PC-3 (cell line): Measurements from ENCODE around the gene ASB13. TPM values are rescaled to one million over a fixed set of nuclear protein-coding genes. Genes with fewer than 3 reads are reported as not detected.

ENCODE experiments used
- ATAC-seq: fragments of 200-7000 bp; cut with Tn5 transposase; 2 replicates; pipeline ENCODE4 v1.9.1; 2020; ENCODE audit warnings: mild to moderate bottlenecking, moderate library complexity
- BruUV-seq: library from RNA; stranded (reverse); fragments of 400-500 nt; replicated peaks from 2 replicates; lab custom pipeline; 2021; lab: Mats Ljungman, UMichigan
- CTCF ChIA-PET: fragments of 300-600 bp; sonication (Branson Sonifier 250); formaldehyde crosslinking; loops from one replicate; lab custom pipeline; 2022; ENCODE audit warnings: antibody characterized with exemption; lab: Charles Lee
- POLR2A ChIA-PET: fragments of 300-600 bp; sonication (Branson Sonifier 250); formaldehyde crosslinking; loops from one replicate; lab custom pipeline; 2022; ENCODE audit warnings: antibody characterized with exemption; ENCODE audit not compliant: unreplicated experiment; lab: Charles Lee
- DNase-seq: peaks from one replicate; pipeline ENCODE4 v3.0.0-alpha.2; 2015
- H2AFZ ChIP-seq: fragments of 300-600 bp; sonication (generic); 2 replicates; pipeline ENCODE4 v1.6.0; 2016; ENCODE audit warnings: antibody characterized with exemption, low read length
- H3F3A ChIP-seq: fragments of 300-600 bp; sonication (generic); one replicate; pipeline ENCODE4 v1.6.0; 2017; ENCODE audit warnings: antibody characterized with exemption, low read length, control low read depth, mild to moderate bottlenecking; ENCODE audit not compliant: unreplicated experiment
- H3K27ac ChIP-seq: fragments of 300-600 bp; sonication (generic); 2 replicates; pipeline ENCODE4 v1.5.1; 2016; ENCODE audit warnings: mild to moderate bottlenecking, low read length
- H3K27me3 ChIP-seq: fragments of 300-600 bp; sonication (generic); 2 replicates; pipeline ENCODE4 v1.6.1; 2016; ENCODE audit warnings: low read length, mixed read lengths
- H3K36me3 ChIP-seq: fragments of 300-600 bp; sonication (generic); 2 replicates; pipeline ENCODE4 v1.6.1; 2016; ENCODE audit warnings: low read depth, mixed run types, low read length, mixed read lengths
- H3K4me1 ChIP-seq: fragments of 300-600 bp; sonication (generic); 2 replicates; pipeline ENCODE4 v1.5.1; 2016; ENCODE audit warnings: low read length; ENCODE audit not compliant: insufficient read depth
- H3K4me2 ChIP-seq: fragments of 300-600 bp; sonication (generic); 2 replicates; pipeline ENCODE4 v1.6.0; 2016; ENCODE audit warnings: low read length
- H3K4me3 ChIP-seq: fragments of 300-600 bp; sonication (generic); 2 replicates; pipeline ENCODE4 v1.5.1; 2016; ENCODE audit warnings: mild to moderate bottlenecking, low read length, mixed read lengths
- H3K79me2 ChIP-seq: fragments of 300-600 bp; sonication (generic); 2 replicates; pipeline ENCODE4 v1.6.1; 2017; ENCODE audit warnings: low read length, mixed read lengths
- H3K9ac ChIP-seq: fragments of 300-600 bp; sonication (generic); 2 replicates; pipeline ENCODE4 v1.6.0; 2016; ENCODE audit warnings: mild to moderate bottlenecking, low read length
- H3K9me2 ChIP-seq: fragments of 300-600 bp; sonication (generic); replicated peaks from 2 replicates; pipeline ENCODE4 v1.6.1; 2016; ENCODE audit warnings: mixed run types, low read length, mixed read lengths
- H3K9me3 ChIP-seq: fragments of 300-600 bp; sonication (generic); 2 replicates; pipeline ENCODE4 v1.6.1; 2016; ENCODE audit warnings: low read length, mixed read lengths
- H4K20me1 ChIP-seq: fragments of 300-600 bp; sonication (generic); 2 replicates; pipeline ENCODE4 v1.6.1; 2016; ENCODE audit warnings: low read length, mixed read lengths
- CTCF ChIP-seq: fragments of 300-600 bp; sonication (generic); conservative IDR thresholded peaks from 2 replicates; pipeline ENCODE4 v1.5.1; 2017; ENCODE audit warnings: antibody characterized with exemption, low read depth, mild to moderate bottlenecking, low read length
- EZH2 ChIP-seq: fragments of 300-600 bp; sonication (generic); IDR thresholded peaks from one replicate; pipeline ENCODE4 v1.6.1; 2017; ENCODE audit warnings: antibody characterized with exemption, mild to moderate bottlenecking, low read length; ENCODE audit not compliant: unreplicated experiment
- EZH2phosphoT487 ChIP-seq: fragments of 300-600 bp; sonication (generic); IDR thresholded peaks from 2 replicates; pipeline ENCODE4 v1.6.1; 2018; ENCODE audit warnings: mild to moderate bottlenecking, antibody characterized with exemption, low read length, borderline replicate concordance
- intact Hi-C: fragments of 100-400 bp; cut with micrococcal nuclease; formaldehyde crosslinking; loops from 2 replicates; pipeline ENCODE4 v1.9.0; 2023
- total RNA-seq: library from RNA; depleted of rRNA; stranded (reverse); fragments of >200 nt; gene quantifications from 2 replicates; pipeline ENCODE4 v1.2.3, GENCODE V29; 2014

ASB13 gene
- total RNA-seq, 1 experiment from 2014 or later: 6.6 TPM

- POLR2A ChIA-PET: no interaction called here
- Histone ChIP-seq H3K79me2 (peaks cover 19% of the 10 kb centered on the region), H3K9me3 (no peaks in the 10 kb centered on the region), H3K9ac (no peak overlapping the region), H3K36me3 (no peaks in the 10 kb centered on the region), H3K4me1 (peaks cover 53% of the 10 kb centered on the region), H3K4me3 (no peak overlapping the region), H3K4me2 (no peak overlapping the region), H3K27ac (peak overlapping the region; percentile 100; the same call in 1 of the 2 replicates), H3K27me3 (no peaks in the 10 kb centered on the region), H3F3A (no peaks in the 10 kb centered on the region), H3K9me2 (no peaks in the 10 kb centered on the region), H4K20me1 (no peaks in the 10 kb centered on the region), H2AFZ (no peak overlapping the region)
- DNase-seq (no peak), ATAC-seq (no peak)
- no TSS peak for BruUV-seq
- CTCF ChIA-PET: no interaction called here
- TF ChIP-seq EZH2 (no peak), CTCF (no peak), EZH2phosphoT487 (no peak)
- intact Hi-C loops: no loop called here
Observed at GRCh38 chr10:5591336-5591824, 75.0 kb downstream of the ASB13 start.

- no TSS peak for BruUV-seq
- H3K4me3 ChIP-seq: no peak overlapping the region
- H2AFZ ChIP-seq: no peak overlapping the region
- peaks cover 53% of the 10 kb centered on the region for H3K4me1 ChIP-seq
- H3K27ac ChIP-seq: peak overlapping the region; percentile 100
- no peaks in the 10 kb centered on the region for H3K9me3 ChIP-seq
- H4K20me1 ChIP-seq: no peaks in the 10 kb centered on the region
- H3K79me2 ChIP-seq: peaks cover 18% of the 10 kb centered on the region
- TF ChIP-seq EZH2phosphoT487 (no peak), CTCF (no peak), EZH2 (no peak)
- ATAC-seq: no peak
- intact Hi-C loops: no loop called here
- H3K9me2 ChIP-seq: no peaks in the 10 kb centered on the region
- no peak overlapping the region for H3K4me2 ChIP-seq
- H3K27me3 ChIP-seq: no peaks in the 10 kb centered on the region
- ChIA-PET POLR2A (no interaction called here), CTCF (no interaction called here)
- DNase-seq: no peak
- H3K36me3 ChIP-seq: no peaks in the 10 kb centered on the region
- H3K9ac ChIP-seq: peak overlapping the region; percentile 88
- H3F3A ChIP-seq: no peaks in the 10 kb centered on the region
Observed at GRCh38 chr10:5590816-5591215, 75.6 kb downstream of the ASB13 start.

- peak overlapping the region; percentile 88 for H3K9ac ChIP-seq
- TF ChIP-seq EZH2phosphoT487 (no peak), CTCF (0 out of 2 replicates have a peak, but pooled peaks have one; percentile 35), EZH2 (no peak)
- peaks cover 51% of the 10 kb centered on the region for H3K4me1 ChIP-seq
- no peak overlapping the region for H2AFZ ChIP-seq
- DNase-seq (peak; percentile 64), ATAC-seq (peak; percentile 53)
- no peaks in the 10 kb centered on the region for H3K36me3 ChIP-seq
- no peak overlapping the region for H3K4me3 ChIP-seq
- H4K20me1 ChIP-seq: no peaks in the 10 kb centered on the region
- H3F3A ChIP-seq: no peaks in the 10 kb centered on the region
- peak overlapping the region; percentile 74 for H3K4me2 ChIP-seq
- intact Hi-C loops: loop anchor here (5.0 kb wide), 1 partner anchor 32 kb away; no protein-coding TSS in a partner anchor
- POLR2A ChIA-PET: interaction anchor here (0.5 to 1.1 kb wide), 6 partner anchors 16 to 142 kb away, joined by 3 to 6 read pairs (median 4); no protein-coding TSS in a partner anchor
- peak overlapping the region; percentile 100 for H3K27ac ChIP-seq
- no peaks in the 10 kb centered on the region for H3K9me3 ChIP-seq
- peaks cover 9% of the 10 kb centered on the region for H3K79me2 ChIP-seq
- no peaks in the 10 kb centered on the region for H3K27me3 ChIP-seq
- no peaks in the 10 kb centered on the region for H3K9me2 ChIP-seq
- BruUV-seq: no TSS peak
- CTCF ChIA-PET: no interaction called here
Observed at GRCh38 chr10:5589661-5590511, 76.5 kb downstream of the ASB13 start.
